Mesenchymal stem cell (in vitro differentiated cells and primary cell): ENCODE results near the gene RIMBP2.

Source experiments
- DNase-seq: peaks from one replicate; pipeline ENCODE4 v3.0.0-alpha.2; 2013
- H2AFZ ChIP-seq: one replicate; pipeline ENCODE4 v1.6.1; 2013; ENCODE audit warnings: low read depth, mild to moderate bottlenecking, control low read depth, inconsistent platforms, low read length, moderate library complexity
- H2AK5ac ChIP-seq: 2 replicates; pipeline ENCODE4 v1.6.1; 2013; ENCODE audit warnings: low read length, moderate library complexity, mild to moderate bottlenecking, inconsistent platforms; ENCODE audit not compliant: severe bottlenecking
- H2BK120ac ChIP-seq: one replicate; pipeline ENCODE4 v1.6.1; 2013; ENCODE audit warnings: low read depth, mild to moderate bottlenecking, inconsistent platforms, low read length, moderate library complexity
- H2BK12ac ChIP-seq, 2 experiments: one replicate each; pipeline ENCODE4 v1.6.1; 2013; ENCODE audit warnings: inconsistent platforms in 2 of 2, low read length in 2 of 2, mild to moderate bottlenecking in 2 of 2, moderate library complexity in 2 of 2, control low read depth in 1 of 2
- H2BK15ac ChIP-seq: one replicate; pipeline ENCODE4 v1.6.1; 2013; ENCODE audit warnings: mild to moderate bottlenecking, low read depth, inconsistent platforms; ENCODE audit not compliant: poor library complexity, severe bottlenecking
- H2BK5ac ChIP-seq: 2 replicates; pipeline ENCODE4 v1.6.1; 2013; ENCODE audit warnings: low read depth, mild to moderate bottlenecking, low read length, control low read depth, inconsistent platforms; ENCODE audit not compliant: poor library complexity, severe bottlenecking
- H3K14ac ChIP-seq, 2 experiments: one replicate each; pipeline ENCODE4 v1.6.1; 2013; ENCODE audit warnings: inconsistent platforms in 2 of 2, low read length in 2 of 2, control low read depth in 1 of 2, mild to moderate bottlenecking in 1 of 2, moderate library complexity in 1 of 2
- H3K18ac ChIP-seq, 2 experiments: one replicate each; pipeline ENCODE4 v1.6.1; 2013; ENCODE audit warnings: inconsistent platforms in 2 of 2, low read length in 2 of 2, control low read depth in 1 of 2, low read depth in 1 of 2, mild to moderate bottlenecking in 1 of 2
- H3K23ac ChIP-seq, 2 experiments: one replicate each; pipeline ENCODE4 v1.6.1; 2013; ENCODE audit warnings: inconsistent platforms in 2 of 2, low read length in 2 of 2, mild to moderate bottlenecking in 2 of 2, moderate library complexity in 2 of 2, control low read depth in 1 of 2
- H3K27ac ChIP-seq: 2 replicates; pipeline ENCODE4 v1.5.1; 2013; ENCODE audit warnings: mild to moderate bottlenecking, moderate library complexity, low read length, control low read depth, inconsistent platforms; ENCODE audit not compliant: poor library complexity, severe bottlenecking
- H3K27me3 ChIP-seq, 2 experiments: 2 replicates each; pipeline versions ENCODE4 v1.6.1 to v1.7.0; 2013; ENCODE audit warnings: low read length in 2 of 2, mild to moderate bottlenecking in 2 of 2, moderate library complexity in 2 of 2, control low read depth in 1 of 2, inconsistent platforms in 1 of 2; ENCODE audit not compliant: control insufficient read depth in 1 of 2, insufficient read depth in 1 of 2
- H3K36me3 ChIP-seq, 2 experiments: 2 replicates each; pipeline versions ENCODE4 v1.6.1 to v1.7.0; 2013; ENCODE audit warnings: low read length in 2 of 2, control low read depth in 1 of 2, inconsistent platforms in 1 of 2, low read depth in 1 of 2, mild to moderate bottlenecking in 1 of 2; ENCODE audit not compliant: insufficient read depth in 2 of 2, control insufficient read depth in 1 of 2
- H3K4ac ChIP-seq, 2 experiments: one replicate each; pipeline ENCODE4 v1.6.1; 2013; ENCODE audit warnings: inconsistent platforms in 2 of 2, low read length in 2 of 2, mild to moderate bottlenecking in 2 of 2, moderate library complexity in 2 of 2, control low read depth in 1 of 2, low read depth in 1 of 2
- H3K4me1 ChIP-seq: 2 replicates; pipeline ENCODE4 v1.6.1; 2013; ENCODE audit warnings: low read depth, low read length, control low read depth; ENCODE audit not compliant: control insufficient read depth, insufficient read depth
- H3K4me2 ChIP-seq: 2 replicates; pipeline ENCODE4 v1.6.1; 2013; ENCODE audit warnings: low read length, mild to moderate bottlenecking, inconsistent platforms; ENCODE audit not compliant: poor library complexity, severe bottlenecking
- H3K4me3 ChIP-seq, 2 experiments: 2 replicates each; pipeline versions ENCODE4 v1.5.1 to v1.7.0; 2013; ENCODE audit warnings: low read length in 2 of 2, mild to moderate bottlenecking in 2 of 2, control low read depth in 1 of 2, low read depth in 1 of 2; ENCODE audit not compliant: insufficient read depth in 1 of 2
- H3K79me1 ChIP-seq: replicated peaks from 2 replicates; pipeline ENCODE4 v1.6.1; 2013; ENCODE audit warnings: mild to moderate bottlenecking, control low read depth, low read length, inconsistent platforms; ENCODE audit not compliant: poor library complexity, severe bottlenecking
- H3K9ac ChIP-seq: 2 replicates; pipeline ENCODE4 v1.7.0; 2013; ENCODE audit warnings: mild to moderate bottlenecking, low read length, moderate library complexity
- H3K9me3 ChIP-seq: 2 replicates; pipeline ENCODE4 v1.7.0; 2013; ENCODE audit warnings: mild to moderate bottlenecking, low read length; ENCODE audit not compliant: control insufficient read depth
- H4K8ac ChIP-seq: one replicate; pipeline ENCODE4 v1.6.1; 2013; ENCODE audit warnings: inconsistent platforms, mild to moderate bottlenecking, low read length, moderate library complexity
- H4K91ac ChIP-seq: one replicate; pipeline ENCODE4 v1.6.1; 2013; ENCODE audit warnings: mild to moderate bottlenecking, low read length, inconsistent platforms
- WGBS: methylation state at CpG from one replicate; pipeline ENCODE4 v1.1.7; 2013; ENCODE audit warnings: mixed read lengths; 5-methylcytosine and 5-hydroxymethylcytosine counted together

RIMBP2 gene

GRCh38 chr12:130644566-130644965 lies 71.5 kb downstream of the RIMBP2 start:
- Histone ChIP-seq H2BK15ac (no peak overlapping the region), H2BK12ac (no peak overlapping the region), H2AFZ (no peak overlapping the region), H3K36me3 (no peaks in the 10 kb centered on the region), H3K4ac (no peak overlapping the region), H4K8ac (no peak overlapping the region), H2BK120ac (no peak overlapping the region), H3K79me1 (no peaks in the 10 kb centered on the region), H3K9ac (no peak overlapping the region), H3K4me3 (no peak overlapping the region), H3K27me3 (no peaks in the 10 kb centered on the region), H2BK5ac (no peak overlapping the region), H3K4me1 (no peaks in the 10 kb centered on the region), H3K23ac (no peak overlapping the region), H4K91ac (no peak overlapping the region), H3K14ac (no peak overlapping the region), H3K18ac (no peak overlapping the region), H3K27ac (no peak overlapping the region), H2AK5ac (no peak overlapping the region), H3K4me2 (no peak overlapping the region), H3K9me3 (no peaks in the 10 kb centered on the region)
- no peak for DNase-seq
- 87% methylated on average over 13 of the region's 13 CpGs for WGBS

GRCh38 chr12:130644146-130644545 lies 72.0 kb downstream of the RIMBP2 start:
- no peaks in the 10 kb centered on the region for H3K4me1 ChIP-seq
- H3K9ac ChIP-seq = no peak overlapping the region
- H4K91ac ChIP-seq = no peak overlapping the region
- no peak overlapping the region for H2AFZ ChIP-seq
- no peak overlapping the region for H2BK5ac ChIP-seq
- no peak overlapping the region for H3K14ac ChIP-seq
- no peak overlapping the region for H3K27ac ChIP-seq
- no peak overlapping the region for H3K4me3 ChIP-seq
- H2BK12ac ChIP-seq = no peak overlapping the region
- H3K18ac ChIP-seq = no peak overlapping the region
- H3K9me3 ChIP-seq = no peaks in the 10 kb centered on the region
- WGBS = 75% methylated on average over 12 of the region's 12 CpGs
- DNase-seq = no peak
- no peak overlapping the region for H2BK15ac ChIP-seq
- no peak overlapping the region for H2BK120ac ChIP-seq
- no peak overlapping the region for H4K8ac ChIP-seq
- H2AK5ac ChIP-seq = no peak overlapping the region
- no peak overlapping the region for H3K4ac ChIP-seq
- no peaks in the 10 kb centered on the region for H3K36me3 ChIP-seq
- no peak overlapping the region for H3K4me2 ChIP-seq
- H3K27me3 ChIP-seq = no peaks in the 10 kb centered on the region
- H3K23ac ChIP-seq = no peak overlapping the region
- H3K79me1 ChIP-seq = no peaks in the 10 kb centered on the region

GRCh38 chr12:130642856-130643255 lies 73.2 kb downstream of the RIMBP2 start:
- Histone ChIP-seq H3K18ac (no peak overlapping the region), H4K8ac (no peak overlapping the region), H2BK120ac (no peak overlapping the region), H3K27ac (no peak overlapping the region), H3K4me1 (no peaks in the 10 kb centered on the region), H3K27me3 (no peaks in the 10 kb centered on the region), H3K9me3 (no peaks in the 10 kb centered on the region), H2BK5ac (no peak overlapping the region), H3K4me2 (no peak overlapping the region), H3K79me1 (no peaks in the 10 kb centered on the region), H2BK15ac (no peak overlapping the region), H3K23ac (no peak overlapping the region), H2BK12ac (no peak overlapping the region), H3K14ac (no peak overlapping the region), H3K36me3 (no peaks in the 10 kb centered on the region), H3K4ac (no peak overlapping the region), H4K91ac (no peak overlapping the region), H2AFZ (no peak overlapping the region), H3K4me3 (no peak overlapping the region), H2AK5ac (no peak overlapping the region), H3K9ac (no peak overlapping the region)
- DNase-seq = no peak
- WGBS = 92% methylated on average over 15 of the region's 15 CpGs

GRCh38 chr12:130641533-130642184 lies 74.4 kb downstream of the RIMBP2 start:
- no peaks in the 10 kb centered on the region for H3K36me3 ChIP-seq
- no peak overlapping the region for H2BK120ac ChIP-seq
- 86% methylated on average over 13 of the region's 14 CpGs for WGBS
- no peak overlapping the region for H2AFZ ChIP-seq
- H3K23ac ChIP-seq = no peak overlapping the region
- H2BK15ac ChIP-seq = no peak overlapping the region
- no peak overlapping the region for H3K4ac ChIP-seq
- H2BK12ac ChIP-seq = no peak overlapping the region
- H3K9me3 ChIP-seq = no peaks in the 10 kb centered on the region
- no peak overlapping the region for H3K4me2 ChIP-seq
- peak overlapping the region in 1 of 2 experiments; percentile 7 for H3K4me3 ChIP-seq
- H2AK5ac ChIP-seq = no peak overlapping the region
- no peak overlapping the region for H3K18ac ChIP-seq
- no peaks in the 10 kb centered on the region for H3K79me1 ChIP-seq
- H2BK5ac ChIP-seq = no peak overlapping the region
- no peaks in the 10 kb centered on the region for H3K27me3 ChIP-seq
- H3K27ac ChIP-seq = no peak overlapping the region
- DNase-seq = no peak
- H3K4me1 ChIP-seq = no peaks in the 10 kb centered on the region
- H3K14ac ChIP-seq = no peak overlapping the region
- H3K9ac ChIP-seq = no peak overlapping the region
- no peak overlapping the region for H4K91ac ChIP-seq
- H4K8ac ChIP-seq = no peak overlapping the region
